ENCODE results near the gene MT3.
A peak's percentile ranks its signal among the peaks of the same experiment; 100 is the strongest.

Gene MT3

GRCh38 chr16:56634715-56635440 is 45.5 kb downstream of the MT3 start:
- no peak for TF ChIP-seq CTCF (IDR thresholded peaks at IDR 0.05; ENCODE audit: low read length, missing control alignments)
- DNase-seq (ENCODE audit: low read depth): no peak
- peak overlapping the region; percentile 22 for H3K4me3 ChIP-seq (replicated peaks; ENCODE audit: low read depth, low read length)

GRCh38 chr16:56635441-56635967 is 46.2 kb downstream of the MT3 start:
- TF ChIP-seq CTCF (IDR thresholded peaks at IDR 0.05; ENCODE audit: low read length, missing control alignments): no peak
- no peak for DNase-seq (ENCODE audit: low read depth)
- H3K4me3 ChIP-seq (replicated peaks; ENCODE audit: low read depth, low read length): peak overlapping the region; percentile 22

GRCh38 chr16:56636616-56637413 is 47.5 kb downstream of the MT3 start:
- TF ChIP-seq CTCF (IDR thresholded peaks at IDR 0.05; ENCODE audit: low read length, missing control alignments): no peak
- no peak for DNase-seq (ENCODE audit: low read depth)
- no peak overlapping the region for H3K4me3 ChIP-seq (replicated peaks; ENCODE audit: low read depth, low read length)

- TF ChIP-seq CTCF (IDR thresholded peaks at IDR 0.05; ENCODE audit: low read length, missing control alignments): no peak
- DNase-seq (ENCODE audit: low read depth): peak; percentile 49
- H3K4me3 ChIP-seq (replicated peaks; ENCODE audit: low read depth, low read length): peak within 1 kb of the TSS; percentile 60
These were observed 48.8 kb downstream of the MT3 start, which contains the start of gene MT1A for GRCh38 chr16:56637814-56638750. TSS of gene MT1A (plus strand) at chr16:56638666. CDS start at chr16:56638739, 73 bp downstream.

- no peak overlapping the region for H3K4me3 ChIP-seq (replicated peaks; ENCODE audit: low read depth, low read length)
- TF ChIP-seq CTCF (IDR thresholded peaks at IDR 0.05; ENCODE audit: low read length, missing control alignments): no peak
These were observed 49.7 kb downstream of the MT3 start for GRCh38 chr16:56639045-56639444.

GRCh38 chr16:56640076-56640475 is 50.7 kb downstream of the MT3 start:
- no peak overlapping the region for H3K4me3 ChIP-seq (replicated peaks; ENCODE audit: low read depth, low read length)
- DNase-seq (ENCODE audit: low read depth): no peak
- TF ChIP-seq CTCF (IDR thresholded peaks at IDR 0.05; ENCODE audit: low read length, missing control alignments): no peak

More at GRCh38 chr16:56639045-56639444, 49.7 kb downstream of the MT3 start:
- DNase-seq (ENCODE audit: low read depth): no peak

Measured in fibroblast of pulmonary artery (primary cell).